HG03095 (cell line): ENCODE results near the gene ZNF316.
"Not testable (repeated sequence)": the region's sequence is repeated elsewhere in the genome, so short reads cannot be mapped to it uniquely, and the experiment has no call there.

Experiments used
- ATAC-seq: cut with Tn5 transposase; IDR thresholded peaks from one replicate; pipeline ENCODE4 v1.9.1; 2021; ENCODE audit warnings: moderate library complexity; ENCODE audit not compliant: unreplicated experiment

ZNF316 gene

DNA sequence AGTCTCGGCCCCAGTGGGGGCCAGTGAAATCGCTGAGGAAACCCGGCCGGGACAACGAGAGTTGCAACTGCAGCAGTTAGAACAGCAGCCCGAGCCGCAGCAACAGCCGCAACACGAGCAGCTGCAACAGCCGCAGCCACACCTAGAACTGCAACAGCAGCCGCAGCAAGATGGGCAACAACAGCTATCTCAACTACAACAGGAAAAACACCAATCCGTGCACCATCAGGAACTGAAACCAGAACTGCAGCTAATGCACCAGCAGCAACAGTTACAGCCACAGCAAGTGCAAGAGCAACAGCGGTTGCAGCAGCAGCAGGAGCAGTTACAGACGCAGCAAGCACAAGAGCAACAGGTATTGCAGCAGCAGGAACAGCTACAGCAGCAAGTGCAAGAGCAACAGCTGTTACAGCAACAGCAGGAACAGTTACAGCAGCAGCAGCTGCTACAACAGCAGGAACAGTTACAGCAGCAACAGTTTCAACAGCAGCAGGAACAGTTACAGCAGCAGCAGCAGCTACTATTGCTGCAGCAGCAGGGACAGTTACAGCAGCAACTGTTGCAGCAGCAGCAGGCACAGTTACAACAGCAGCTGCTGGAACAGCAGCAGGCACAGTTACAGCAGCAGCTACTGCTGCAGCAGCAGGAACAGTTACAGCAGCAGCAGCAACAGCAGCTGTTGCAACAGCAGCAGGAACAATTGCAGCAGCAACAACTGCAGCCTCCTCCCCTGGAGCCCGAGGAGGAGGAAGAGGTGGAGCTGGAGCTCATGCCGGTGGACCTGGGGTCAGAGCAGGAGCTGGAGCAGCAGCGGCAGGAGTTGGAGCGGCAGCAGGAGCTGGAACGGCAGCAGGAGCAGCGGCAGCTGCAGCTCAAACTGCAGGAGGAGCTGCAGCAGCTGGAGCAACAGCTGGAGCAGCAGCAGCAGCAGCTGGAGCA lies 15.7 kb upstream of the ZNF316 start:
- no peak for ATAC-seq

DNA sequence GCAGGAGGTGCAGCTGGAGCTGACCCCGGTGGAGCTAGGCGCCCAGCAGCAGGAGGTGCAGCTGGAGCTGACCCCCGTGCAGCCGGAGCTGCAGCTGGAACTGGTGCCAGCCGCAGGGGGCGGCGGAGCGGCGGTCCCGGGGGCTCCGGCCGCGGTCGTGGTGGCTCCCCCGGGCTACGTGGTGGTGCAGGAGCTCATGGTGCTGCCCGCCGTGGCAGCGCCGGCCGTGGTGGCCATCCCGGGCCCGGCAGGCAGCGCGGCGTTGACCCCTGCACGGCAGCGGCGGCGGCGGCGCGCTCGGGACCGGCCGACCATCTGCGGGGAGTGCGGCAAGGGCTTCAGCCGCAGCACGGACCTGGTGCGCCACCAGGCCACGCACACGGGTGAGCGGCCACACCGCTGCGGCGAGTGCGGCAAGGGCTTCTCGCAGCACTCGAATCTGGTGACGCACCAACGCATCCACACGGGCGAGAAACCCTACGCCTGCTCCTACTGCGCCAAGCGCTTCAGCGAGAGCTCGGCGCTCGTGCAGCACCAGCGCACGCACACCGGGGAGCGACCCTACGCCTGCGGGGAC lies 14.9 kb upstream of the ZNF316 start:
- ATAC-seq, result no peak

DNA sequence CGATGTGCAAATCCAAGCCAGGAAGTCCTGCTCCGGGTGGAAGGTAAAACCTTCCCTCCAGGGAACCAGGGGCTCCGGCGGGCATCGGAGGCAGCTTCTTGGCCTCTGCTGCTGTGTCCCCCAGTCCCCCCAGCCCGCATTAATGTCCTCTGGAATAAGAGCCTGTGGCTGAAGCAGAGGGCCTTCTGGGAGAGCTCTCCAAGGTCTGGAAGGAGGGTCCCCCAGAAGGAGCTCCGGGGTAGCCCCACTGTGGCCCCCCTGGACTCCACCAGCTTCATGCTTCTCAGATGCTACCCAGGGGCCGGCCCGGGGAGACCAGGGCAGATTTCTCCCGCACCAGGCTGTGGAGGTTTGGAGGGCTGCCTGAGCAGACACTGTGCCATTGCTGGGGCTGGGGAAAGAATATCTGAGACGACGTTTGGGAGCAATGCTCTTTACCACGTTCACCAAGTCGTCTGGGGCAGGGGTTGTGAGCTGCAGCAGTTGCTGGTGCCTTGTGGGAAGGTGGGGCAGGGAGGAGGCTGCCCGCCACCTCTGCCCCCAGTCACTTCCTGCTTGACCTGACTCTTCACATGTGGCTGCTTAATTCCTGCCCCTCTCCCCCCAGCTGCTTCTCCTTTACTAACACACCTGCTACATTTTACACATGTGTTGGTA lies 13.4 kb upstream of the ZNF316 start:
- no peak for ATAC-seq

DNA sequence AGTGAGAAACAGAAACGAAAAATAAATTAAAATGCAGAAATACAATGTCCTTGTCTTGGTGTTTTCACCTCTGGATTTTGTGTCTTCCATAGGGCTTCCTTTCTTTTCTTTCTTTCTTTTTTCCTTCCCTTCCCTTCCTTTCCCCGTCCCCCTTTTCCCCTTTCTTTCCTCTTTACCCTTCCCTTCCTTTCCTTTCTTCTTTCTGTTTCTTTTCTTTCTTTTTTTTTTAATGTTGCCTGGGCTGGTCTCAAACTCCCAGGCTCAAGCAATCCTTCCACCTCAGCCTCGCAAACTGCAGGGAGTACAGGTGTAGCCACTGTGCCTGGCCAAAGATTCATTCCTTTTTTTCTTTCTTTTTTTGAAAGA lies 12.9 kb upstream of the ZNF316 start:
- ATAC-seq, result no peak

DNA sequence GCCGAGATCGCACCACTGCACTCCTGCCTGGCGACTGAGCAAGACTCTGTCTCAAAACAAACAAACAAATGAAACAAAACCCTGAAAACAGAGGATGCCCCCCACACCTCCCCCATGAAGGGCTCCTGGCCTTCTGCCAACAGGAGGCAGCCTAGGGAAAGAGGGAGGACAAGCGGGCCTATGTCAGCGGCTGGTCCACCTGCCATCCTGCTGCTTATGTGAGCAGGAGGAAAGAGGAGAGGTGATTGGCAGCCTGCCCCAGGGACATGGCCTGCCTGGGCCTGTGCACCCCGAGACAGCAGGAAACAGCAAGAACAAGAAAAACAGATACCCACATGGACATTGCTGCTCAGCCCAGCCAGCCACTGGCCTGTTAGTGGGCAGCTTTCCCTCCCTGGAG lies 9.1 kb upstream of the ZNF316 start:
- ATAC-seq, result no peak

DNA sequence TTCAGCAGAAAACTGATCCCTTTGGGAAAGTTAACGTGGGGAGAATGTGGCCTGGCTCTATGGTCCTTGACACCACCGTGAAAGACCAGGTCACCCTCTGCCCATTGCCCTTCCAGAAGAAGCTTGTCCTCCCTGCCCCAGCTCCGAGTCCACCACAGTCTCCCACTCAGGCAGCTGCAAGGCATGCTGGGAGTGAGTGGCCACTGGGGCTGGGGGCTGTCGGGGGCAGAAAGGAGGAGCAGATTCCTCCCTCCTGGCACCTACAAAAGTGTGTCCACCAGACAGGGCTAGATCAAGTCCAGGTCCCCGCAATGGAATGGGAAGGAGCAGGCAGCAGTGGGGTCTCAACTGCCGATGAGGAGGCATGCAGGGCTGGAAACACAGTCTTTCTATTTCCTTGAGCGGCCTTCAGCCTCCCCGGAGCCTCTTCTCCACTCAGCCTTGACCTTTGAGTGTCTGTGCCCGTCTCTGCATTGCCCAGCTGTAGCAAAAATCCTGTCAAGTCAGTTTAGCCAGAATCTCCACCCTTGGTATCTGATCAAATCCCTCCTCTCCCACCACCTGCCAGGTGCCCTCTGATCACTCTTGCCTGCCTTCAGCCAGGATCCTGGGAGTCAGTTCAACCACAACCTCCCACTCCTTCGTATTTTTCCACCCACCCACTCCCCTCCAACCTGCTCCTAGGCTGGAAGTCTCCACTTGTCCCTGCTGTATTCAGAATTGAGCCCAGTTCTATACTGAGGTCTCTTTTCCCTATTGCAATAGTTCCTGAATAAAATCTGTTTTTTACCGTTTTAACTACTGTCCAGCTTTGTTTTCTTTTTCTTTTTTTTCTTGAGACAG lies 6.9 kb upstream of the ZNF316 start:
- no peak for ATAC-seq

DNA sequence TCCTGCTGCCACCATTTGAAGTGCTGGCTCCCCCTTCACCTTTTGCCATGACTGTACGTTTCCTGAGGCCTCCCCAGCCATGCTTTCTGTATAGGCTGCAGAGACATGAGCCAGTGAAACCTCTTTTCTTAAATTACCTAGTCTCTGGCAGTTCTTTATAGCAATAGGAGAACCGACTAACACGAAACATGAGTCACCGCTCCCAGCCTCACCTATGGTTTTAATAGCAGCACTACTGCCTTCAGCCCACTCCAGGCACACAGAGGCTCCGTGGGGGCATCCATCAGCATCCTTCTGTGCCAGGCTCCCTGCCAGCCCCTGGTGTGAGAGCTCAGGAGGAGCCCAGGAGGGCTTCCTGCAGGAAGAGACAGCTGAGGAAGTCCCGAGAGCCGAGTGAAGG lies 5.5 kb upstream of the ZNF316 start:
- no peak for ATAC-seq

DNA sequence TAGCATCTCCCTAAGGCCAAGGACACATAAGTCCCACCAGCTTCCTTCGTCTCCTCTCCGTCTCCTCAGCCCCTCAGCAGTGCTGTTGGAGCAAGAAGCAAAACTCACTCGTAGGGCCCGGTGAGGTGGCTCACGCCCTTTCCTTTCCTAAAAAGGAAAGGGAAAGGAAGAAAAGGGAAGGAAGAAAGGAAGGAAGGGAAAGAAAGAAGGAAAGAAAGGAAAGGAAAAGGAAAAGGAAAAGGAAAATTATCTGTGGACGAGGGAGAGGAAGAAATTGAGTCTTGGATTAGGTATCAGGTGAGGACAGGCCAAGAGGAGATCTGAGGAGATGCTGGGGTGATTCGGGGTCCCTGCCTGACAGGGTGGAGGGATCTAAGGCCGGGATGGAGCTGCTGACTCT lies 3.1 kb upstream of the ZNF316 start:
- ATAC-seq, result no peak

DNA sequence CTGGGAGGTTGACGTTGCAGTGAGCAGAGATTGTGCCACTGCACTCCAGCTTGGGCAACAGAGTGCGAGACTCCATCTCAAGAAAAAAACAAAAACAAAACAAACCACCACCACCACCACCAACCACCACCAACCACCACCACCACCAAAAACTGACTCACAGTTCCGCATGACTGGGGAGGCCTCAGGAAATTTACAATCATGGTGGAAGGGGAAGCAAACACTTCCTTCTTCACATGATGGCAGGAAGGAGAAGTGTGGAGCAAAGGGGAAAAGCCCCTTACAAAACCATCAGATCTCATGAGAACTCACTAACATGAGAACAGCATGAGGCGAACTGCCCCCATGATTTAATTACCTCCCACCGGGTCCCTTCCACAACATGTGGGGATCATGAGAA lies 2.1 kb upstream of the ZNF316 start:
- not testable (repeated sequence) for ATAC-seq

DNA sequence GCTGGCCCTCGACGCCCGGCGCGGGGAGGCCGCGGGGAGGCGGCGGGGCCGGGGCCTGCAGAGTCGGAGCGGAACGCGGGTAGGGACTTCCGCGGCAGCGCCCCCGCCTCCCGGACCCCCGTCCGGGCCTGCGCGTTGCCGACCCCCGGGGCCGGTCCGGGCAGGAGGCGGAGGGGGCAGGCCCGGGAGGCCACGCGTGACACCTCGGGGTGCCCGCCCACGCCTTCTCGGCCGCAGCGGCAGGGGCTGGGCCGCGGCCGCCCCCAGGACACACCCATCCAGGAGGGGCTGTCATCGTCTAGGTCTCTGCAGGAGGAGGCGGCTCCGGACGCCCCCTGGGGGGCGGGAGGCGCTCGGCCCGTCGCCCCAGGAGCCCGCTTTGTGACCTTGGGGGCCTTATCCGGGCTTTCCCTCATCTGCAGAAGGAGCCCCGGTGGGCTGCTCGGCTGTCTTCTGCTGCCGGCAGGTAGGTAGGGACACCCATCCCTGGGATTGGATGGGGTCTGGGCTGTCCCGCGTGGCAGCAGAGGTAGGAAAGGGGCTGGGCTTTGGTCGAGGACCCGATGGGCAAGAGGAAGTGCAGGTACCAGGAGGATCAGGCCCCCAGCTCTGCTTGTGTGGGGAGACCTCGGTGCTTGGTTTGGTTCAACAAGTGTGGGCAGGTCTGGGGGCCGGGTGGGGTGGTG lies 569 bp downstream of the ZNF316 start:
- peak; percentile 69 for ATAC-seq

DNA sequence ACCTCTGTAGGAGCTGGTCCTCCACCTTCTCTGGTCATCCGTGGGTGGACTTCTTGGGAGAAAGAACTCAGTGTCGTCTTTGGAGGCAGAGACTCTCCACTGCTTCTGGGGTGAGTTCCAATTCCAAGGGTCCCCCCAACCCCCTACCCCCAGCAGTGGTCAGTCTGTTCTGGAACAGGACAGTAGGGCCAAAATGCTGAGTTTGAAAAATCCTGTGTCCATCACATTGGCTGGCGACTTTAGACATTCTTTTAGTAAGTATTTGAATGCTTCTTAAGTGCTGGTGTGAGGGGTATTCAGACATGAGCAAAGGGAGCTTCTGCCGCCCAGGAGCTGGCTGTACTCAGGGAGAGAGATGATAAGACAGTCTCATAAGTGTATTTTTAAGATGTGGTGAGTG lies 1.9 kb downstream of the ZNF316 start:
- ATAC-seq, result no peak

DNA sequence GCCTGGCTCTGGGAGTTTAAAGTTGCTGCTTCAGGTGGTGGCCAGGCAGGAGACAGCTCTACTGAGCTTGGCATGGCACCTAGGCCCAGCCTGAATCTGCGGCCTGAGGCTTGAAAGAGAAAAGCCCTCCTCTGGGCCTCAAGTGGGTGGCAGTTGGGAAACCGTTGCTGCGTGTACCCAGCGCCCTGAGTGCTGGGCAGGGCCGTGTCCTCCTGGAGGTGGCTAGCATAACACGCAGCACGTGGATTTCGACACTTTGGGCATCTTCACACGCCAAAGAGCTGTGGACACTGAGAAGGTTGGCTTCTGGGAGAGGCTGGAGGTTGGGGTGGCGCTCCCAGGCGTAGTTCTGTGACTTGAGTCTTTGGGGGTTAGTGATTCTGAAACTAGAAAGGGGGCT lies 2.5 kb downstream of the ZNF316 start:
- no peak for ATAC-seq

DNA sequence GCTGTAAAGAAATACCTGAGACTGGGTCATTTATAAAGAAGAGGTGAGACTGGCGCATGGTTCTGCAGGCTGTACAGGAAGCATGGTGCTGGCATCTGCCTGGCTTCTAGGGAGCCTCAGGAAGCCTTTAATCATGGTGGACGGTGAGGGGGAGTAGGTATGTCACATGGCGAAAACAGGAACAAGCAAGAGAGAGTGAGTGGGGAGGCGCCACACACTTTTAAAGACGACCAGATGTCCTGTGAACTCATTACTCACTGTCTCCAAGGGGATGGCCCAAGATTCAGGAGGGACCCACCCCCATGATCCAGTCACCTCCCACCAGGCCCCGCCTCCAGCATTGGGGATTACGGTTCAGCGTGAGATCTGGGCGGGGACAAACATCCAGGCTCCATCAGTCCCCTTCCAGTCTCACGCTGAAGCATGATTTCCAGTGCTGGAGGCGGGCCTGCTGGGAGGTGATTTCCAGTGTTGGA lies 3.2 kb downstream of the ZNF316 start:
- no peak for ATAC-seq

DNA sequence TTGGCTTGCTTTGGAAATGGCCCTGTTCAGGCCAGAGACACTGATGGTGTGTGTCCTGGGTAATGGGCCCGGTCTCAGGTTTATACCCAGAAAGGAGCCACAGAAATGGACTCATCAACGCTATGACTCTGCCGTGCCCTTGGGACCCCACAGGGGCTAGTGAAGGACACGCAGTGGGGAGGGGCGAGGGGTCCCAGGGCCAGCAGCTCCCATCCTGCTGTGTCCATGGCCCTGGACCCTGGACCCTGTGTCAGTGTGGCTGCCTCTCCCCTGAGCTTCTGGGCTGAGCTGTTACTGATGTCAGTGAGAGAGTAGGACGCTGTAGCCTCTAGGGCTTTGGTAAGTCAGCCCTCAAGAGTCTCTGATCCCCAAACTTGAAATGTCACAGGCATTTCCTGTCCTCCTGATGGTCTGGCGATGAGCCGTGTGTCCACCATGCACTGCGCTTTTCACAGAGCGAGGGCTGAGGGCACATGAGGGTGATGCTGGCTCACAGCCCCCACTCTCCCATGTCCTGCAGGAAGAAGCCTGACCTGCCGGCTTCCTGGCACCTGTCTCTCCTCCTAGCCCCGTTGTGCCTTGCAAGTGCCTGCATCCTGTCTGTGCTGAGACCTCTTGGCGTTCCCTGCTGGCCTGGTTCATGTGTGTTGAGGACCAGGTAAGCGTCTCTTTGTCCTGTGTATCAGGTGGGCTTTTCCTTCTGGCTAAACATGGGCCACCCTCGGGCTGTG lies 4.4 kb downstream of the ZNF316 start:
- ATAC-seq, result no peak

DNA sequence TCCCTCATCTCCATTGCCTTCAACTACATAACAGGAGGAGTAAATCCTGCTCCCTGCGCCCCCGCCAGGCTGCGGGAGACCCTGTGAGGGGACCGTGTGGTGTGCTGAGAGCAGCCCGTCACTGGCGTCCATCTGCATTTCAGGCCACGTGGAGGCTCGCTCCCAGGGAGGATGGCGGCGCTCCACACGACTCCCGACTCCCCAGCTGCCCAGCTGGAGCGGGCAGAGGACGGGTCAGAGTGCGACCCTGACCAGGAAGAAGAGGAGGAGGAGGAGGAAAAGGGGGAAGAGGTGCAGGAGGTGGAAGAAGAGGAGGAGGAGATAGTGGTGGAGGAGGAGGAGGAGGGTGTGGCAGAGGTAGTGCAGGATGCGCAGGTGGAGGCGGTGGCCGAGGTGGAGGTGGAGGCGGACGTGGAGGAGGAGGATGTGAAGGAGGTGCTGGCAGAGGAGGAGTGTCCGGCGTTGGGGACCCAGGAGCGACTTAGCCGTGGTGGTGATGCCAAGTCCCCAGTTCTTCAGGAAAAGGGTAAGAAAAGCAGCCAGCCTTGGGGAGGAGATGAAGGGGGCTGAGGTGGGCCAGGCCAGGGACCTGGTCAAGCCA lies 5.2 kb downstream of the ZNF316 start:
- no peak for ATAC-seq

DNA sequence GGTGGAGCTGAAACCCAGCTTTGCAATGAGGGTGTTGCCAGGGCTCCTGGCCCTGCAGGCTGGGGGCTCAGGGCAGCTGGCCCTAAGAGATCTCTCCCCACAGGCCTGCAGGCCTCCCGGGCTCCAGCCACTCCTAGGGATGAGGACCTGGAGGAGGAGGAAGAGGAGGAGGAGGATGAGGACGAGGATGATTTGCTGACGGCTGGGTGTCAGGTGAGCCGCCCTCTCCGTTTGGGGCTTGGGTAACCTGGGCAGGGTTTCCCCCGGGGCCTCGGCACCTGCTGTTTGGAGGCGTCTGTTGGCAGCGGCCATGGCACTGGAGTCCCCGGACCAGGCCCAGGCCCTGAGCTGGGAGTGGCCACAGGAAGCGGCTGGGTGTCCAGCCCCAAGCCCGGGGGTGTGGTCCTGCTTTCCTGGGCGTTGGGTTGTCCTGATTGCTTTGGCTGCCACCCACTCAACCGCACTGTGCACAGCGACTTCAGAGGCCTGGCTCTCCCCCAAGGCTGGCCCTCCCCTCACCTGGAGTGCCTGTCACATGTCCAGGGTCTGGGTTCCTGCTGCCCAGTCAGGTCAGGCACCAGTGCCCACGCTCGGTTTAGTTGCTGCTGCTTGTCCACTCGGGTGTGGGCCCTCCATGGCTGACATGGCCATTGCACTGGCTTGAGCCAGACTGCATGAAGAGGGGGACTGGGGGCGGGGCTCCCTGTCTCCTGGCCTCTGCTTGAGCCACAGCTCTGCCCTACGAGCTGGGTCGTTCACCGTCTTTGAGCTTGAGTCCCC lies 5.9 kb downstream of the ZNF316 start:
- no peak for ATAC-seq

DNA sequence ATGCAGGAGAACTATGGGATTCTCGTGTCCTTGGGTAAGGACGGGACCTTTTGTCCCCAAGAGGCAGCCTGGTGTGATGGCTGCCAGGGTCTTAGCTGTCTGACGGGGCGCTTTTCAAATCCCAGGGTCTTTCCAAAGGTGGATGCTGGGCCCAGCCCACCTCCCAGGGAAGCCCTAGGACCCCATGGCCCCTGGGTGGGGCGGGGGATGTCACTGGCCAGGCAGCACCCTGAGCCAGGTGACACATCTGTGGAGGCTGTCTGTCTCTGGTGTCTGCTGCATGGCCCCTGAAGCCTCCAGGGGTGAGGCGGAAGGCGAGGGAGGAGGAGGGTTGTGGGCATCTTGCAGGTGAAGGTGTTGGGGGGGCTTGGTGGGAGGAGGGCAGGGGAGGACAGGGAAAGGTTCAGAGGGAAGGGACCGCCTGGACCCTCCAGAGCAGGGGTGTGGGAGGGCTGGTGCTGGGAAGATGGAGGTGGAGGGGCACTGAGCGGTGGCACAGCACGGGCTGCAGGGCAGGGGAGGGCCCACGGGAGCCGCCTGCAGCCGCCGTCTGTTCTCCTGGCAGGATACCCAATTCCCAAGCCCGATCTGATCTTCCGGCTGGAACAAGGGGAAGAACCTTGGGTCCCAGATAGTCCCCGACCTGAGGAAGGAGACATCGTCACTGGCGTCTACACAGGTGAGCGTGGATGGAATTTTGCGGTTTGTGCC lies 7.0 kb downstream of the ZNF316 start:
- ATAC-seq, result no peak

DNA sequence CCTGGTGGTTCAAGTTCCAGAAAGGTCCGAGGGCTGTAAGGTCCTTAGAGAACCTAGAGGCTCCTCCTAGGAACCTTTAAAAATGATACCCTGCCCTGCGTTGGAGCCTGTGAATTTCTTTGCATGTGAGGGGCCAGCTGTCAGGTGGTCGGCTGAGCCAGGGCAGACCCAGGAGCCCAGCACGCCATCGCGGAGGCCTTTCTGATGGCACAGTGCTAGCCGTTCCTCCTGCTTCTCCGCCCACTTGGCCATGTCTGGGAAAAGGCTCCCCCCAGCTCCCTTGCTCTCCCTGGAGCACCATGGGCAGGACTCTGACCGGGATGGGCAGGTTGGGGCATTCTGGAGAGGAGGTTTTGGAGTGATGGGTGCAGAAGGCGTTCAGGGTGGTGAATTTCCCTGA lies 7.6 kb downstream of the ZNF316 start:
- no peak for ATAC-seq
